ENCODE results near the gene TRABD.

GRCh38 chr22:50226063-50226874, 40.6 kb downstream of the TRABD start:
- TF ChIP-seq POLR2A (IDR thresholded peaks at IDR 0.05), result no peak
- TF ChIP-seq, protein P1, sequence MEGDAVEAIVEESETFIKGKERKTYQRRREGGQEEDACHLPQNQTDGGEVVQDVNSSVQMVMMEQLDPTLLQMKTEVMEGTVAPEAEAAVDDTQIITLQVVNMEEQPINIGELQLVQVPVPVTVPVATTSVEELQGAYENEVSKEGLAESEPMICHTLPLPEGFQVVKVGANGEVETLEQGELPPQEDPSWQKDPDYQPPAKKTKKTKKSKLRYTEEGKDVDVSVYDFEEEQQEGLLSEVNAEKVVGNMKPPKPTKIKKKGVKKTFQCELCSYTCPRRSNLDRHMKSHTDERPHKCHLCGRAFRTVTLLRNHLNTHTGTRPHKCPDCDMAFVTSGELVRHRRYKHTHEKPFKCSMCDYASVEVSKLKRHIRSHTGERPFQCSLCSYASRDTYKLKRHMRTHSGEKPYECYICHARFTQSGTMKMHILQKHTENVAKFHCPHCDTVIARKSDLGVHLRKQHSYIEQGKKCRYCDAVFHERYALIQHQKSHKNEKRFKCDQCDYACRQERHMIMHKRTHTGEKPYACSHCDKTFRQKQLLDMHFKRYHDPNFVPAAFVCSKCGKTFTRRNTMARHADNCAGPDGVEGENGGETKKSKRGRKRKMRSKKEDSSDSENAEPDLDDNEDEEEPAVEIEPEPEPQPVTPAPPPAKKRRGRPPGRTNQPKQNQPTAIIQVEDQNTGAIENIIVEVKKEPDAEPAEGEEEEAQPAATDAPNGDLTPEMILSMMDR (IDR thresholded peaks at IDR 0.05), result no peak

Measured in heart left ventricle (tissue), 13 donors.